MM.1S (cell line): ENCODE measurements around the gene AUTS2.

ENCODE experiments used
- CTCF ChIP-seq: fragments of 300-600 bp; sonication (generic); IDR thresholded peaks from 2 replicates; pipeline ENCODE4 v1.5.1; 2016; ENCODE audit warnings: antibody characterized with exemption, low read length, mixed read lengths
- EZH2phosphoT487 ChIP-seq: fragments of 300-600 bp; sonication (generic); IDR thresholded peaks from 2 replicates; pipeline ENCODE4 v1.6.1; 2018; ENCODE audit warnings: antibody characterized with exemption, low read length

- TF ChIP-seq CTCF (no peak), EZH2phosphoT487 (no peak)
Observed at GRCh38 chr7:70565721-70566370, 967.6 kb downstream of the AUTS2 start.
